ENCODE measurements around the gene IDI2.

The IDI2 gene

GRCh38 chr10:976316-976715, 49.3 kb downstream of the IDI2 start:
- no peak for DNase-seq

GRCh38 chr10:974785-975074, 50.9 kb downstream of the IDI2 start:
- no peak for DNase-seq

GRCh38 chr10:974038-974784, 51.4 kb downstream of the IDI2 start:
- no peak for DNase-seq

- no peak for DNase-seq
Observed at GRCh38 chr10:972763-973162, 52.9 kb downstream of the IDI2 start.

- no peak for DNase-seq
Observed at GRCh38 chr10:971613-972012, 54.0 kb downstream of the IDI2 start.

GRCh38 chr10:971150-971542, 54.5 kb downstream of the IDI2 start:
- DNase-seq = no peak

GRCh38 chr10:970311-971149, 55.1 kb downstream of the IDI2 start:
- DNase-seq = no peak

- DNase-seq = no peak
Observed at GRCh38 chr10:969473-970150, 56.0 kb downstream of the IDI2 start.
